ENCODE data around the gene ANKRD27.

DNA sequence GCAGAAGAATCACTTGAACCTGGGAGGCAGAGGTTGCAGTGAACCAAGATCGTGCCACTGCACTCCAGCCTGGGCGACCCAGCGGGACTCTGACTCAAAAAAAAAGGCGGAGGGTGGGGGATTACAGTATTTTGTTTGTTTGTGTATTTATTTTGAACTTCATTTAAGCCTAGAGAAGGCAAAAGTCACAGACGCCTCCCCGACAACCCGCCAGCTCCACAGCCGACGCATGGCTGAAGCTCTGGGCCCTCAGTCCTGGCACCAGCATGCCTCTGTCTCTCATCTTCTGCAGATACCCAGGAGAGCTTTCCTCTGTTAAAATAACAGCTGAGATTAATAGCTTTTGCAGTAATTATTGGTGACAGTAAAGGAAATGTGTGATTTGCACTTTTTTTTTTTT is 111.2 kb downstream of the ANKRD27 start:
- no peak for TF ChIP-seq CTCF (IDR thresholded peaks at IDR 0.05)
- TF ChIP-seq, protein P1, sequence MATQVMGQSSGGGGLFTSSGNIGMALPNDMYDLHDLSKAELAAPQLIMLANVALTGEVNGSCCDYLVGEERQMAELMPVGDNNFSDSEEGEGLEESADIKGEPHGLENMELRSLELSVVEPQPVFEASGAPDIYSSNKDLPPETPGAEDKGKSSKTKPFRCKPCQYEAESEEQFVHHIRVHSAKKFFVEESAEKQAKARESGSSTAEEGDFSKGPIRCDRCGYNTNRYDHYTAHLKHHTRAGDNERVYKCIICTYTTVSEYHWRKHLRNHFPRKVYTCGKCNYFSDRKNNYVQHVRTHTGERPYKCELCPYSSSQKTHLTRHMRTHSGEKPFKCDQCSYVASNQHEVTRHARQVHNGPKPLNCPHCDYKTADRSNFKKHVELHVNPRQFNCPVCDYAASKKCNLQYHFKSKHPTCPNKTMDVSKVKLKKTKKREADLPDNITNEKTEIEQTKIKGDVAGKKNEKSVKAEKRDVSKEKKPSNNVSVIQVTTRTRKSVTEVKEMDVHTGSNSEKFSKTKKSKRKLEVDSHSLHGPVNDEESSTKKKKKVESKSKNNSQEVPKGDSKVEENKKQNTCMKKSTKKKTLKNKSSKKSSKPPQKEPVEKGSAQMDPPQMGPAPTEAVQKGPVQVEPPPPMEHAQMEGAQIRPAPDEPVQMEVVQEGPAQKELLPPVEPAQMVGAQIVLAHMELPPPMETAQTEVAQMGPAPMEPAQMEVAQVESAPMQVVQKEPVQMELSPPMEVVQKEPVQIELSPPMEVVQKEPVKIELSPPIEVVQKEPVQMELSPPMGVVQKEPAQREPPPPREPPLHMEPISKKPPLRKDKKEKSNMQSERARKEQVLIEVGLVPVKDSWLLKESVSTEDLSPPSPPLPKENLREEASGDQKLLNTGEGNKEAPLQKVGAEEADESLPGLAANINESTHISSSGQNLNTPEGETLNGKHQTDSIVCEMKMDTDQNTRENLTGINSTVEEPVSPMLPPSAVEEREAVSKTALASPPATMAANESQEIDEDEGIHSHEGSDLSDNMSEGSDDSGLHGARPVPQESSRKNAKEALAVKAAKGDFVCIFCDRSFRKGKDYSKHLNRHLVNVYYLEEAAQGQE (IDR thresholded peaks at IDR 0.05; ENCODE audit: insufficient read depth in 1 of 2, low read depth in 2 of 2, low read length in 1 of 2) = no peak
- no peak for TF ChIP-seq POLR2AphosphoS5 (IDR thresholded peaks at IDR 0.05; ENCODE audit: low read depth, low read length)
- TF ChIP-seq SIN3A (IDR thresholded peaks at IDR 0.05; ENCODE audit: borderline replicate concordance, insufficient read depth, low read depth, low read length) = no peak
- no peak for TF ChIP-seq TCF7L2 (IDR thresholded peaks at IDR 0.05; ENCODE audit: low read depth, low read length)

Measured in Panc1 (cell line).